ENCODE measurements around the gene HOXD8.

GRCh38 chr2:176174824-176175708 lies 45.6 kb downstream of the HOXD8 start:
- TF ChIP-seq ZNF24 (IDR thresholded peaks at IDR 0.05) (no peak), TAF1 (IDR thresholded peaks at IDR 0.05; ENCODE audit: control insufficient read depth, extremely low read depth, insufficient read depth, low read length, severe bottlenecking) (no peak), POLR2A (conservative IDR thresholded peaks at IDR 0.05) (no peak), HNRNPUL1 (IDR thresholded peaks at IDR 0.05; ENCODE audit: low read length) (no peak), ZNF780A (CRISPR knock-in tag; IDR thresholded peaks at IDR 0.05) (no peak), FOXJ3 (CRISPR knock-in tag; IDR thresholded peaks at IDR 0.05) (no peak), NFATC3 (IDR thresholded peaks at IDR 0.05) (no peak), GABPA (tag; conservative IDR thresholded peaks at IDR 0.05; ENCODE audit: low read depth) (no peak), GATAD2A (IDR thresholded peaks at IDR 0.05) (no peak), ZKSCAN1 (IDR thresholded peaks at IDR 0.05; ENCODE audit: low read depth, low read length) (no peak)

All from K562 (cell line).